Adrenal gland (tissue), 5 donors: ENCODE data around the gene RICTOR.

Source experiments
- CTCF ChIP-seq, 6 experiments: fragments of 450-650 bp in 4 of 6; fragments of 200-600 bp in 2 of 6; sonication (generic) in 1 of 6; IDR thresholded peaks; 1 replicate in 5 of 6; 2 replicates in 1 of 6; pipeline versions ENCODE4 v1.5.1 to v1.8.0; 2016 to 2021; ENCODE audit warnings: antibody characterized with exemption in 6 of 6, mild to moderate bottlenecking in 2 of 6, moderate library complexity in 1 of 6
- POLR2A ChIP-seq, 2 donors: fragments of 450-650 bp; IDR thresholded peaks; one replicate each; pipeline ENCODE4 v1.6.1; 2017; ENCODE audit warnings: antibody characterized with exemption in 2 of 2, mild to moderate bottlenecking in 2 of 2, moderate library complexity in 1 of 2
- donor health status: DM: no; HTN: no; CAD: no.

GRCh38 chr5:39080168-39080567 lies 6.0 kb upstream of the RICTOR start:
- TF ChIP-seq CTCF (IDR thresholded peaks at IDR 0.05) (no peak), POLR2A (IDR thresholded peaks at IDR 0.05) (no peak)
